Astrocyte (in vitro differentiated cells and primary cell): ENCODE results near the gene GRAP2.

Source experiments
- CTCF ChIP-seq: IDR thresholded peaks from 2 replicates; pipeline ENCODE4 v1.5.1; 2011; ENCODE audit warnings: low read depth, mild to moderate bottlenecking, inconsistent platforms, low read length, moderate library complexity; ENCODE audit not compliant: insufficient read depth
- EZH2 ChIP-seq: IDR thresholded peaks from 2 replicates; pipeline ENCODE4 v1.6.1; 2012; ENCODE audit warnings: mild to moderate bottlenecking, low read length, inconsistent platforms; ENCODE audit not compliant: insufficient read depth

GRCh38 chr22:39954584-39955055 lies 53.7 kb downstream of the GRAP2 start:
- TF ChIP-seq CTCF (no peak), EZH2 (no peak)
